Suppressor macrophage treated with lipopolysaccharide for 4 hours (primary cell): ENCODE results near the gene CT47C1.
A peak's percentile ranks its signal among the peaks of the same experiment; 100 is the strongest.

Experiments
- DNase-seq: peaks from one replicate; pipeline ENCODE4 v3.0.0-alpha.2; 2020

Gene CT47C1

GRCh38 chrX:119075270-119076025 is 2.7 kb downstream of the CT47C1 start:
- DNase-seq: no peak

GRCh38 chrX:119082278-119082677 is 9.5 kb downstream of the CT47C1 start:
- no peak for DNase-seq

- no peak for DNase-seq
Measured at GRCh38 chrX:119084766-119085165, 12.0 kb downstream of the CT47C1 start.

GRCh38 chrX:119087121-119087520 is 14.3 kb downstream of the CT47C1 start:
- no peak for DNase-seq

GRCh38 chrX:119089619-119090018 is 16.8 kb downstream of the CT47C1 start:
- DNase-seq: peak; percentile 22

- DNase-seq: no peak
Measured at GRCh38 chrX:119090627-119091026, 17.8 kb downstream of the CT47C1 start.

GRCh38 chrX:119093991-119094735 is 21.4 kb downstream of the CT47C1 start:
- DNase-seq: no peak

- no peak for DNase-seq
Measured at GRCh38 chrX:119094819-119095218, 22.0 kb downstream of the CT47C1 start.

- no peak for DNase-seq
Measured at GRCh38 chrX:119095936-119096335, 23.1 kb downstream of the CT47C1 start.

GRCh38 chrX:119101168-119101567 is 28.4 kb downstream of the CT47C1 start:
- no peak for DNase-seq

- DNase-seq: no peak
Measured at GRCh38 chrX:119105826-119106225, 33.0 kb downstream of the CT47C1 start.

GRCh38 chrX:119107206-119107605 is 34.4 kb downstream of the CT47C1 start:
- DNase-seq: peak; percentile 28

- peak; percentile 48 for DNase-seq
Measured at GRCh38 chrX:119118780-119119395, 46.1 kb downstream of the CT47C1 start.

GRCh38 chrX:119121341-119121740 is 48.5 kb downstream of the CT47C1 start:
- DNase-seq: peak; percentile 27
